GM21717 (cell line): ENCODE results near the gene SCARB1.

Experiments
- ATAC-seq: cut with Tn5 transposase; IDR thresholded peaks from one replicate; pipeline ENCODE4 v1.9.1; 2021; ENCODE audit warnings: mild to moderate bottlenecking, moderate library complexity; ENCODE audit not compliant: unreplicated experiment

The SCARB1 gene

DNA sequence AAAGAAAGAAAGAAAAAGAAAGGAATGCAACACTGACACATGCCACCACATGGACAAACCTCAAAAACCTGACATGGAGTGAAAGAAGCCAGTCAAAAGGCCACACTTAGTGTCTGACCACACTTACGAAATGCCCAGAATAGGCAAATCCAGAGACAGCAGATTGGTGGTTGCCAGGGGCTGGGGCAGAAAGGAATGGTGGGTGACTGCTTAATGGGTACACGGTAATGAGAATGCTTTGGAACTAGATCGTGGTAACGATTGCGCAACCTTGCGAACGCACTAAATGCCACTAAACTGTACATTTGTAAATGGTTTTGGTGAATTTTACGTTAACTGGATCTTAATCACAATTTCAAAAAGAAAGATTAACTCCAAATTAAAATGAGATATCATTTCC lies 39.5 kb downstream of the SCARB1 start:
- ATAC-seq = no peak

DNA sequence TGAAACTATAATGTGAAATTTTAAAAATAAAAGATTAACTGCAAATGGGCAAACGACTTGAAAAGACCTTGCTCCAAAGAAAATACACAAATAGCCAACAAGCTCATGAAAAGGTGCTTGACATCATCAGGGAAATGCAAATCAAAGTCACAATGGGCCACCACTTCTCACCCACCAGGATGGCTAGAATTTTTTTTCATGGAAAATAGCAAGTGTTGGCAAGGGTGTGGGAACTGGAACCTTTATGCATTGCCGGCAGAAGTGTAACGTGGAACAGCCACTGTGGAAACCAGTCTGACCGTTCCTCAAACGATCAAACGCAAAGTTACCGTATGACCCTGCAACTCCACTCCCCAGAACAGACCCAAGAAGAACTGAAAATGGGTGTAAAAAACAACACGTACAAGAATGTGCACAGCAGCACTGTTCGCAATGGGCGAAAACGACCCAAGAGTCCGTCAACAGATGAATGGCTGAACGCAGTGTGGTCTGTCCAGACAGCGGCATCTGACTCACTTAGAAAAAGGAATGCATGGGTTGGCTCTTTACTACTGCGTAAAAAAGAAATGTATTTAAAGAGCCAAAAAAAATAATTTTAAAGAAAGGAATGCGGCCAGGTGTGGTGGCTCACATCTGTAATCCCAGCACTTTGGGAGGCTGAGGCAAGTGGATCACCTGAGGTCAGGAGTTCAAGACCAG lies 40.2 kb downstream of the SCARB1 start:
- ATAC-seq = no peak

DNA sequence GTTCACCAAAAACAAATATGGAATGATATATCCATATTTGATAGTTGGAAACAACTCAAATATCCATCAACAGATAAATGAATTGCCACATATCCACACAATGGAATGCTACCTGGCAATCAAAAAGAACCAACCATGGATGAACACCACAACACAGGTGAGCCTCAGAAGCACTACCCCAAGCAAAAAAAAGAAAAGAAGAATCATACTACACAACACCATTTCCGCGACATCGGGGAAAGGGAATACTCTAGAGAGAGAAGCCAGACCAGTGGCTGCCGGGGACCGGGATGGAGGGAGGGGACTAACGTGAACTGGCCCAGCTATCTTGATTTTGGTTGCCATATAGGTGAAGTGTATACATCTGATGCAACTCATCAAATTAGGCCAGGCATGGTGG lies 41.4 kb downstream of the SCARB1 start:
- no peak for ATAC-seq

DNA sequence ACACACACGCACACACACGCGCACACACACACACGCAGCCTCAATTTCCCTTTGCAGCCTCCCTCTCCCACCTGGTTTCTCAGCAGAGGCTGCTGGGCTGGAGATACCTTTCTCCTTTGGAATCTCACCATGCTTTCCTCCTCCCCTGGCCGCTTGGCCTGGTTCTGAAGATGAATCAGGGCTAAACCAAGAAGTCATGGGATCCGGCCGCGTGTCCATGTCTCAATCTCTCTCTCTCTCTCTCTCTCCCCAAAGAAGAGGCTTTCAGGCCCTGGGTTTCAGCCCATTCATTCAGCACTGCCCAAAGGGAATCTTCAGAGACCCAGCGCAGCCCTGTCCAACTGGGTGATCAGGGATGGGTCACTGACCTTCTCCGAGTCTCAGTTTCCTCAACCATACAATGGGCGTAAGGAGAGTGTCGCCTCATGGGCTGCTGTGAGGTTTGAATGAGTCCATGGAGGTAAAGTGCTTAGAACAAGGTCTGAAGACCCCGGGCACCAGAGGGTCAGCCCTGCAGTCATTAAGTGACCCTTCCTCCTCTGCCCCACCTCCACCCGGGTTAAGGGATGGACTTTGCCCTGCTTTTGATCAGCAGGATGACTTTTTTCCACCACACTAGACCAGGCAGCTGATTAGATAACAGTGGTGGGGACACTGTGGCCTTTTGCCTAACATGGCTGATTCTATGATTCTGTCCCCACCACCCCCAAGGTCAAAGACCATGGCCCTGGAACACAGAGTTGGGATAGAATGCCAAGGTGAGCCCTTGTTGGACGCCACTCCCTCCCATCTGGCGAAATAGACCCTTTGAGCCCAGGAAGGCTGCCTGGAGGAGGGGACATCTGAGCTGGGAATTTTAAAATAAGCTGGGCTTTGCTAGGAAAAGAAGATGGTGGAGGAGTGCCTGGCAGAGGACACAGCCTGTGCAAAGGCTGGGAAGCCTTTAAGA lies 42.1 kb downstream of the SCARB1 start:
- ATAC-seq = no peak

DNA sequence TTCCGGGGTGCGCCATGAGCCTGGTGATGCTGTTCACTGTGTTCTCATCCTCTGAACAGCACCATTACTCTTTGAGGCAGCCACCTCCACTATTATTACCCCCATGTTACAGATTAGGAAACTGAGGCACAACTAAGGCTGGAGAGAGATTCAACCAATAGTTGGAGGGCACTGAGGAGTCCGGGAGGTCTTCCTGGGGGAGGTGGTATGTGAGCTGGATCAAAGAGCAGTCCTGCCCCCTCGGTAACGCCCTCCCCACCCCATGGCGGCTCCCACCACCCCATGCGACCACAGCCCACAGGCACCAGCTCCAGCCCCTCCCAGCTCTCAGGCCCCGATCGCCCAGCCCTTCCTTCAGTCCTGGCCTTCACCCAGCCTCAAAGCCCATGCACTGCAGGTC lies 43.5 kb downstream of the SCARB1 start:
- no peak for ATAC-seq

DNA sequence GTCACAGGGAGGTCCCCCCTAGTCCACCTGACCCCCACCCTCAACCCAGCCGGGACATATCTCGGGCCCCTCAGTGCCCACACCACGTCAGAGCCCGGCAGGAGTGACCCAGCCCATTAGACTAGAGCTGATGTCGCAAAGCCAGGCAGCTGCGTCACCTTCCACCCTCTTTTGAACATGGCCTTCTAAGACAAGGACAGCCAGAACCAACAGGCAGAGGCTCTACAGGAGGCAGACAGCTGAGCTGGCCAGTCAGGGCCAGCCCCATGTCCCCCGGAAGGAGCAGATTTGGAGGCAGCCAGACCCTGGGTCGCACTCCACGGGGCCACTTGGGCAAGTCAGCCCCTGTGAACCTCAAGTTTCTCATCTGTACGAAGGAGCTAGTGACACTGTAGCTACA lies 44.1 kb downstream of the SCARB1 start:
- no peak for ATAC-seq

DNA sequence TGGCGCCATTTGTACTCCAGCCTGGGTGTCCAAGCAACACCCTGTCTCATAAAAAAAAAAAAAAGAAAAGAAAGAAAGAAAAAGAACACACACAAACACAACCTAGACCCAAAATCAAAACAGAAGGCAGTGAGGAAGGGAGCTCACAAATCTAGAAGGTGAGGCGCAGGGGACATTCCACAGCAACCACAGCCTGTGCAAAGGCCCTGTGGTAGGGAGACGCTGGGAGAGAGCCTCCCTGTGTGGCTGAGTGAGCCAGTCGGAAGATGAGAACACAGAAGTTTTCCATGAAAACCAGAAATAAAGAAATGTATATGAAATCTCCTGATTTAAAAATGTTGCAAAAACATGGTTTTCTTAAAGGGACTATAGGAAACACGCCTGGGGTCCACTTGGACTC lies 44.6 kb downstream of the SCARB1 start:
- no peak for ATAC-seq

DNA sequence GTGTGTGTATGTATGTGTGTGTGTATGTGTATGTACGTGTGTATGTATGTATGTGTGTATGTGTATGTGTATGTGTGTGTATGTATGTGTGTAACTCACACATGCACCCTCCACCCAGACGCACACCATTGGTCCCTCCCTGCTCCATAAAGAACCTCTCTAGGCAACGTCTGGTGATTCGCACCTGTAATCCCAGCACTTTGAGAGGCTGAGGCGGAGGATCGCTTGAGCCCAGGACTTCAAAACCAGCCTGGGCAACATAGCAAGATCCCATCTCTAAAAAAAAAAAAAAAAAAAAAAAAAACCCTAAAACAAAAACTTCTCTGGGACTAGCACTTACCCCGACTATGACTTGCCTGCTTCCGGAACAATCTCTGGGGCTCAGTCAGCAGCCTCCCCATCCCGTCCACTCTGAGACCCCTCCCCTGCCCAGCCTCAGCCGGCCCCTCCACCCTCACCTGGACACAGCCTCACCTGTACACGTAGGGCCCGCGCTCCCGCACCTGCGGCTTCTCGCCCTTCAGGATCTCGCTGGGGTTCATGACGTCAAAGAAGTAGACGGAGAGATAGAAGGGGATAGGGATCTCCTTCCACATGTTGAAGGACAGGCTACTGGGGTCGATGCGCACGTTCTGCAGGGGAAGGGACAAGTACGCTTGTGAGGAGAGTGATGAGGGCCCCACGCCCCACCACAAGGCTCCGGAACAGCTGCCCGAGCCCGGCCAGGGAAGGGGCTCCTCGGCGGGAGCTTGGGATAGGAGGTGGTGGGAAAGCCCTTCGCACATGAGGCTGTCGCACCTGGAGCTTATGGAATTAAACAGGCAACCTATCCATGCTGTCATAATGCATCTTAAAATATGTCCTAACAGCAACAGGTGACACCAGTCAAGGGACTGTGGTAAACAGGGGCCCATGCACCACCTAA lies 46.3 kb downstream of the SCARB1 start:
- no peak for ATAC-seq

DNA sequence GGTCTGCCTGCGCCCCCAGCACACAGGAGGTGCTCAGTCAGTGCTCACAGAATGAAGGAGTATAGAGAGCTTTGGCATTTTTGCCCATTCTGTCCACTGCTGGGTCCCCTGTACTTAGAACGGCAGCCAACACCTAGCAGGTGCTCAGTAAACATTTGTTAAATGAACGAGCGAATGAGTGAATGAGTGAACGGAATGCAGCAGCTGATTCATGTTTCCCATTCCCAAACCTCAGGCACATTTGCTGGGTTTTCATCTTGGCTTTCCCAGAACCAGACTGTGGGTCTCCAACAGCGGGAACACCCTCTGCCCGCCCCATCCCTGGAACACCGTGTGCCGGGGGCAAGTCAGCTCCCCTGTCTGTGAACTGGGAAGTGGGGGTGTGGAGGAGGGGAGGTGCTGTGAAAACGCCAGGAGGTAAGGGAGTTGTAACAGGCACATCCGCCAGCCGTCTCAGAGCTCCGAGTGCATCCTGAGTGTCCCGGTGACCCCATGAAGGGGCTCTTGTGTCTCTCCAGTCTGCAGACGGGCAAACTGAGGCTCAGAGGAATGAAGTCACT lies 47.3 kb downstream of the SCARB1 start:
- no peak for ATAC-seq

DNA sequence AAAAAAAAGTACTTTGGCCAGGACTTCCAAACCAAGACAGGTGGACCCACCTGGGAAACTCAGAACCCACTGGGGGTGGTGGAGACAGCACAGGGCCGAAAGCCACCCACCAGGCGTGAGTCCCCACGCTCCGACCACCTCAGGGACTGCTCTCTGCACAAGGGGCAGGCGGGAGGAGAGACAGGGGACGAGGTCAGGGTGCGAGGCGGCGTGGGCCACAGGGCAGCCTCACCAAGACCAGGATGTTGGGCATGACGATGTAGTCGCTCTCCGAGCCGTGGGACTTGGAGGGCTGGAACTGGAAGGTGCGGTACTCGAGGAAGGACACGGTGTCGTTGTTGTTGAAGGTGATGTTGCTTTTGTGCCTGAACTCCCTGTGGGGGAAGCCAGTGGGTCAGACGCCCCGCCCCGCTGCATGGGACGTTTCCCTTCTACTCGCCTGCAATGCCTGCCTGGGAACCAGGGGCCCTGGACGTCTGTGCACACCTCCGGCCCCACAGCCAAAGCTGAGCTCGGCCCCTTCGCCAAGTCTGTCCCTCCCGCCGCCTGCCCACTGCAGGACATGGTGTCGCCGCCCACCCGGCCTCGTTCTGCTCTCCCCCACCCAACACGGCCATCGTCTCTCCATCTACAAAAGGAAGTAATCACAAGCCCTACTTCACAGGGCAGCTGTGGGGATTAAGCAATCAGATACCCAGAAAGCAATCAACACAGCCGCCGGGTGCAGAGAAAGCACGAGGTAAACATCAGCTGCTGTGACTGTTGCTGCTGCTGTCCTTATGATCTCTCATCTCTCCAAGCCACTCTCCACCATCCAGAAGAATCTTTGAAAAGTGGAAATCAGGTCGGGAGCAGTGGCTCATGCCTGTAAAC lies 48.7 kb downstream of the SCARB1 start:
- no peak for ATAC-seq

DNA sequence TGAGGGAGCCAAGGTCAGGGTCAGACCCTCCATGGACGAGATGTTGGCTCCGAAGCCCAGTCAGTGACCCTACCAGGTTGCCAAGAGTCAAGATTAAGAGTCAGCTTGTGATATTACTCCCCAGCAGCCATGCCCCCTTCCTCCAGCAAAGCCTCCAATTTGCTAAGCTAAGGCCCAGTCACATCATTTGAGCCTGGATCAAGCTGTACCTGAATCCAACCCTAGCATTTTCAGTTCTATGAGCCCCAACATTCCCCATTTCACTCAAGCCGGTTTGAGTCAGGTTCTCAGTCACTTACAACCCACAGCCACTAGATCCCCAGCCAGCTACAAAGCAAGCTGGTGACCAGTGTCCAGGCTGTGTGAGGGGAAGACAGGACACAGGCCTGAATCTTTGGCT lies 49.9 kb downstream of the SCARB1 start:
- ATAC-seq = no peak

DNA sequence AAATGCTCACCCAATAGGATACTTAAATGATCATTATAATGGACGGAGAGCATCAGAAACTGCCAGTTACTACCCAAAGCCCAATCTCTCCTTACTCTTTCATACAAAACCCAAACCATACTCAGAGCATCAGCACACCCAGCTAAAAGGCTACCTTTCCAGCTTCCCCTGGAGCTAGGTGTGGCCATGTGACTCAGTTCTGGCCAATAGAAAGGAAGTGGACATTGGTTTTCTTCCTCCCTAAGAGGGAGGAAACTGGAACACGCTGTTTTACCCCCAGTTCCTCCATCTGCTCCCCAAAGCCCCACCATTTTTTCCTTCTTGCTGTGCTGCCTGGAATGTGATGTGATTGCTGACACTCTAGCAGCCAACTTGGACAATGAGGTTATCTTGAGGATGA lies 50.7 kb downstream of the SCARB1 start:
- ATAC-seq = no peak

DNA sequence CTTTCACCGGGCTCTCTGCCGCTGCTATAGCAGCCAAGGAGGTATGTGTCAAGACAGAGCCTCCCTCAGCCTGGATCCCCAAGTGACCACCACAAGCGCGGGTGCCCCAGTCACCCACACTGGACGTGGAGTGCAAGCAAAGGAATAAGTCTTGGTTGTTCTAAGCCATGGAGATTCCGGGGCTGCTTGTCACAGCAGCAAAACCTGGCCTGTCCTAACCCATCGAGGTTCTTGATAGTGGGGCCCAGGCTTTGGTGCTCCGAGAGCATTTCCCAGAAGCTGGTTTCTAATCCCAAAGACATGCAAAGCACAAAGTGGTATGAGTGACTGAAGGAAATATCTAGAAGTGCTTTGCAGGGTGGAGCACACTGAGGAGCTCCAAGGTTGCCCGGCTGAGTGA lies 51.3 kb downstream of the SCARB1 start:
- ATAC-seq = no peak

DNA sequence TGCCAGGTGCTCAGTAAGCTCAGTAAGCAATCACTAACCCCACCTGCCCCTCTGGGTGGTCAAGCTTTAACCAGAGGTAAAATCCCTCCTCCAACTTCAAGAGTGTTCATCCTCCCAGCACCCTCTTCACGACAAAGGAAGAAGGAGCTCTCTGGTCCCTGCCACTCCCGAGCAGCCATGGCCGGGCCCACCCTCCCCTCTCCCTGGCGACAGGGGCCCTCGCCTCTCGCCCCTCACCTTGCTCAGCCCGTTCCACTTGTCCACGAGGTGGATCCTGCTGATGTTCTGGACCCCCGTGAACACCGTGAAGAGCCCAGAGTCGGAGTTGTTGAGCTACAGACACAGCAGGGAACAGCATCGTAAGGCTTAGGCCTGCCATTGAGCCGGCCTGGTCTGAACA lies 52.0 kb downstream of the SCARB1 start:
- no peak for ATAC-seq

DNA sequence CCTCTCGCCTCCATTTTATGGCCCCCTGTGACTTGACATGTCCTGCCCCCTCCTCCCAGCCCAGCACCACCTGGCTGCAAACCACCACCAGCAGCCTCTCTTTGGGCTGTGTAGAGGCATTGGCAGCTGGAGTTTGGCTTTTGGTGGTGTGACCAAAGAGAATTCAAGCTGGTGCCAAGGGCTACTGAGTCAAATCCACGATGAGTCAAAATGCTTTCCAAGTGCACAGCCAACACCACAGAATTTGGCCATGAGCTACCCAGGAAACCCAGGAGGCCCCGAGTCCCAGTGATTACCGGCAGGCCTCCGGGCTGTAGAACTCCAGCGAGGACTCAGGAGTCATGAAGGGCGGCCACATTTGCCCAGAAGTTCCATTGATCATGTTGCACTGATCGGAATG lies 53.8 kb downstream of the SCARB1 start:
- no peak for ATAC-seq

DNA sequence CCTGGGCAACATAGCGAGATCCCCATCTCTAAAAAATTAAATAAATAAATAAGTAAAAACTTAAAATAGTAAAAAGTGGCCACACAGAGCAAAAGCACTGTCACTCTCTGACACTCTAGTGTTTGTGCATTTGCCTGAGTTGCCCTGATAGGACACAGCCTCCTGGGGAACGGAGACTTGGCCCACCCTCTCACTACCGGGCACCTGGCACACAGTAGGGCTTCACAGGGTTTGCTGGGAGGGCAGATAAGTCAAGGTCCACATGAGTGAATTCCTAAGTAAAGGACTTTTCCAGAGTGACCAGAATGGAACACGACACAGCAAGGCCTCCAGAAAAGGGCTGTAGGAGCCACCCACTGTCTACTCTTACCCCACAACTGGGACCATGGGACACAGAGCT lies 54.3 kb downstream of the SCARB1 start:
- no peak for ATAC-seq

DNA sequence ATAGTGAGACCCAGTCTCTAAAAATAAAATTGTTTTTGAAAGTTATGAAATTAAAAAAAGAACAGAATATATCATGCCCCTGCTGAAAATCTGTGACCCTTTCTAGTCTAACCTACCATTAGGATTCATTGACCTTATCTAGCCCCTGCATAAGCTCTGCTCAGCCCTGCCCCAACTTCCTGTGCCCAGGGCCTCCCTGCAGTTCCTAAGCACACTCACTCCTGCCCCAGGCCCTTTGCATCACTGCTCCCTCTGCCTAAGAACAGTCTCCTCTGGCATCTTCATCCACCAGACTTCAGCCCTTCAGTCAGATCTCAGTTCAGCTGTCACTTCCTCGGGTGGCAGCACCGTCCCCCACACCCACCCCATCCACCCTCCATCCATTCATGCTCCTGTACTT lies 55.4 kb downstream of the SCARB1 start:
- ATAC-seq = no peak

DNA sequence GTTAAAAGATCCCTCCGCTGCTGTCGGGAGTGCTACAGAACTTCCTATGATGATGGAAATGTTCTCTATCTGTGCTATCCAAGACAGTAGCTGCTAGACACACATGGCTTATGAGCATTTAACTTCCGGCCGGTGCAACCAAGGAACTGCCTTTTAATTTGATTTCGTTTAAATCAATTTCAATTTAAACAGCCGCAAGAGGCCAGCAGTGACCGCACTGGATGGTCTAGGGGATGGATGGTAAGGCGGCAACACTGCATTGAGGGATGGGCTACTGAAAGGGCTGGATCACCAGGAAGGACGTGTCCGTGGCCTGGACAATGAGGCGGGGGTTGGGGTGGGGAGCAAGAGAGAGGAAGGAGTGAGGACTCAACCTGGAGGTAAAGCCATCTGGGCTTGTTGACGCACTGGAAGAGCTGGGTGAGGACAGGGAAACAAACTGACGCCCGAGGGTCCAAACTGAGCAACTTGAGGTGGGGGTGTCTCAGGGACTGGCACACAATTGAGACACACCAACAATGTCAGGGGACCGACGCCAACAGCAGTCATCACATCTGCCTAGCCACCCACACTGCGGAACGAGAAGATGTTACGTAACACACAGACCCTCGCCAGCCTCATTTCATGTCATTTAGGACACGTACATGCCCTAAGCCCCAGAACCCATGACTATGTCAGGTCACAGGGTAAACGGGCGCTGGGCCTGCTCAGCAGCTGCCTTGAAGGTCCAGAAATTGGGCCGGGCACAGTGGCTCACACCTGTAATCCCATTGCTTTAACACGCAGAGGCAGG lies 57.6 kb downstream of the SCARB1 start:
- ATAC-seq = no peak

DNA sequence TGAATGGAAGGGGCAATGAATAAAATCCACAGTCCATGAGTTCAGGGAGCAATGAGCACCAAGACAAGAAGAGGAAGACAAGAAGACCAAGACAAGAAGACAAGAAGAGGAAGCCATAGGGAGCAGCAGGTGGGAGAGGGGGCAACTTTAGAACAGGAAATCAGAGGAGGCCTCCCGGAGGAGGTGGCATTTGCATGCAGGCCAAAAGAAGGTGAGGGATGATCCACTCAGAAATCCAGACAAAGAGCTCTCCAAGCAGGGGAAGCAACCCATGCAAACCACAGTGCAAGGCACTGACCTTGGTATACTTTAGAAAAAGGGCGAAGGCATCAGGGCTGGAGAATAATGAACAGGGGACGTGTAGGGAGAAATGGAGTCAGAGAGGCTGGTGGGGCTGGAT lies 58.6 kb downstream of the SCARB1 start:
- no peak for ATAC-seq
